Body of pancreas (tissue), 4 donors: ENCODE data around the gene CHPF2.

Source experiments
- POLR2A ChIP-seq, 3 donors: fragments of 450-650 bp; IDR thresholded peaks; one replicate each; pipeline ENCODE4 v1.6.1; 2016; ENCODE audit warnings: antibody characterized with exemption in 3 of 3, mild to moderate bottlenecking in 2 of 3
- TF ChIP-seq, protein P1 (sequence below), 7 experiments: fragments of 450-650 bp in 4 of 7; fragments of 200-600 bp in 3 of 7; sonication (generic) in 3 of 7; IDR thresholded peaks; one replicate each; pipeline ENCODE4 v1.5.1; 2016 to 2019; ENCODE audit warnings: antibody characterized with exemption in 7 of 7

DNA sequence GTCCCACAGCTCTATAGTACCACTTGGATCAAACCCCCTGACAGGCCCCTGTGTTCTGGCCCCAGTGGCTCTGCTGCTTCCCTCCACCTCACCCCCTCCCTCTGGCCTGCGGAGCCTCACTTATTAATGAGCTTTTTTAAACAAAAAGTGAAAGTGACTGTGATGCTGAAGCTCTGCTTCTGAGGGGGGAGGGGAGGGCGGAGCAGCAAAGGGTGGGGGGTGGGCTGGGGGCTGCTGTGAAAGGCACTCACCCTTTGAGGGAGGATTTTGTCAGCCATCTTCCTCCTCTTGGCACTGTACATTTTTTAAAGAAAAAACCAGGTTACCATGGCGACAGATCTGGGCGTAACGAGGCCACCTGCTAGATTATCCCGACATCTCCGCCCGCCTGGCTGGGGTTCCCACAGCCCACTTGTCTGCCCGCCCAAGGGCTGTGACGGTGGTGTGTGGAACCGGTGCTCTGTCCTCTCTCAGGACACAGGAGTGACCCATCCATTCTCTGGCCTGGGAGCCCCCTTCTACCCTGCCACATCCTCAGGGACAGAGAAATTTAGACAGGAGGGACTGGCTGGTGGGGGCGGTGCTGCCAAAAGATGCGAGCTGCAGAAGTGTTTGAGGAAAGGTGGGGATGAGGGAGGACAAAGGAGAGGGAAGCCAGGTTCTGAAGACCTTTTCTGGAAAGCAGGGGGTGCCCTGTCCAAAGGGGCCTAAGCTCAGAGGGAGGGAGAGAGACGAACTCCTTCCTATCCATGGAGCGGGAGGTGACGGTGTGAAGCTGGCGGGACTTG lies 11.3 kb downstream of the CHPF2 start:
- TF ChIP-seq POLR2A (IDR thresholded peaks at IDR 0.05): no peak
- TF ChIP-seq, protein P1, sequence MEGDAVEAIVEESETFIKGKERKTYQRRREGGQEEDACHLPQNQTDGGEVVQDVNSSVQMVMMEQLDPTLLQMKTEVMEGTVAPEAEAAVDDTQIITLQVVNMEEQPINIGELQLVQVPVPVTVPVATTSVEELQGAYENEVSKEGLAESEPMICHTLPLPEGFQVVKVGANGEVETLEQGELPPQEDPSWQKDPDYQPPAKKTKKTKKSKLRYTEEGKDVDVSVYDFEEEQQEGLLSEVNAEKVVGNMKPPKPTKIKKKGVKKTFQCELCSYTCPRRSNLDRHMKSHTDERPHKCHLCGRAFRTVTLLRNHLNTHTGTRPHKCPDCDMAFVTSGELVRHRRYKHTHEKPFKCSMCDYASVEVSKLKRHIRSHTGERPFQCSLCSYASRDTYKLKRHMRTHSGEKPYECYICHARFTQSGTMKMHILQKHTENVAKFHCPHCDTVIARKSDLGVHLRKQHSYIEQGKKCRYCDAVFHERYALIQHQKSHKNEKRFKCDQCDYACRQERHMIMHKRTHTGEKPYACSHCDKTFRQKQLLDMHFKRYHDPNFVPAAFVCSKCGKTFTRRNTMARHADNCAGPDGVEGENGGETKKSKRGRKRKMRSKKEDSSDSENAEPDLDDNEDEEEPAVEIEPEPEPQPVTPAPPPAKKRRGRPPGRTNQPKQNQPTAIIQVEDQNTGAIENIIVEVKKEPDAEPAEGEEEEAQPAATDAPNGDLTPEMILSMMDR (IDR thresholded peaks at IDR 0.05): no peak
